Measurements from ENCODE around the gene GNG7.
"Not testable (repeated sequence)": the region's sequence is repeated elsewhere in the genome, so short reads cannot be mapped to it uniquely, and the experiment has no call there.

Gene GNG7

DNA sequence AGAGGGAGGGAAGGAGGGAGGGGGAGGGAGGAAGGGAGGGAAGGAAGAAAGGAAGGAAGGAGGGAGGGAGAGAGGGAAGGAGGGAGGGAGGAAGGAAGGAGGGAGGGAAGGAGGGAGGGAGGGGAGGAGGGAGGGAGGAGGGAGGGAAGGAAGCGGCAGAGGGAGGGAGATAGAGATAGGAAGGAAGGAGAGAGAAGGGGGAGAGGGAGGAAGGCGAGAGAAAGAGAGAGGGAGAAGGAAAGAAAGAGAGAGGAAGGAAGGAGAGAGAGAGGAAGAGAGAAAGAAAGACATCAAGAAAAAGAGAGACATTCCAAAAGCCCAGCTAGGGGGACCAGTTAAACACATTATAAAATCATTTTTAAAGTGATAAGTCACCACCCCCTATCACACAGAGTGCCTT lies 62.5 kb downstream of the GNG7 start:
- no peak for DNase-seq

DNA sequence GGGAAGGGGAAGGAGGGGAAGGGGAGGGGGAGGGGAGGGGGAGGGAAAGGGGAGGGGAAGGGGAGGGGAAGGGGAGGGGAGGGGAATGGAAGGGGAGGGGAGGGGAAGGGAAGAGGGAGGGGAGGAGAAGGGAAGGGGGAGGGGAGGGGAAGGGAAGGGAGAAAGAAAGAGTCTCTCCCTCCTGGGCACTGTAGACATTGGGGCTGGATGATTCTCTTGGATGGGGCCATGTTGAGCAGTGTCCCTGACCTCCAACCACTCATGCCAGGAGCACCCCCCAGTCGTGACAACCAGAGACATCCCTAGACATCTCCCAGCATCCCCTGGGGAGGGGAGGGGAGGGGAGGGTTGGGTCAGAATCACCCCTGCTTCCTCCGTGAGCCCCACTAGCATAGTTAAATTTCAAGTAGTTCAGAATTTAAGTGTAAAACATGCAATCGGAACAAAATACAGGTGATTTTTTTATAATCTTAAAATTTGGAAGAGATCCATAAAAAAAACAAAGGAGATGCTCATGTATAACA lies 64.0 kb downstream of the GNG7 start:
- no peak for DNase-seq

DNA sequence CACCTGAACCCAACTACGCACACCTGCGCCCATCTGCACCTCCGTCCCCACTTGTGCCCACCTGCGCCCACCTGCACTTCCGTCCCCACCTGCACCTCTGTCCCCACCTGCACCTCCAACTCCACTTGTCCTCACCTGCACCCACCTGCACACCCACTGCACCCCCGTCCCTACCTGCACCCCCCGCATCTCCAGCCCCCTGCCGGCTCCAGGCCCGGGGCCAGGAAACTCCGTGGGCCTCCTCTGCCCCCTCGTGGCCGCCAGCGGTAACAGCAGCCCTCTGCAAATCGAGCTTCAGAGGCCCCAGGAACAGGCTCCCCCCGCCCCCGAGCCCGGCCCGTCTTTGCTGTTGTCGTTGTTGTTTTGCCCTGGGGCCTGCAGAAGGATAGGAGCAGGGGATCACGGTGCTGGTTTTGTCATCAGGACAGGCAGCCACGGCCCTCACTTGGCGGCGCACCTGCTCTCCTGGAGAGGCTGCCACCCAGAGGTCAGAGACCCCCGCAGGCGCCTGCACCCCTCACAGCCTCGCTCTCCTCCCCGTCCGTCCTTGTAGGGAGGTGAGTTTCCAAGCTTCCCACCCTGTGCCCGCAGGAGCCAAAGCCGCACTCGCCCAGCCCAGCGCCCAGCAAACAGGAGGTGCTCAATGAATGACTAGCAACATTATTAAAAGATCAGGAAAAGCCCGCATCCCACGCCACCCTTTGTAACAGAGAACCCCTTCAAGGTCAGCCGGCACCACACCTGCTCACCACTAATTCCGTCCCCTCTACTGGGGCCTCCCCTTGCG lies 65.4 kb downstream of the GNG7 start:
- no peak for DNase-seq

DNA sequence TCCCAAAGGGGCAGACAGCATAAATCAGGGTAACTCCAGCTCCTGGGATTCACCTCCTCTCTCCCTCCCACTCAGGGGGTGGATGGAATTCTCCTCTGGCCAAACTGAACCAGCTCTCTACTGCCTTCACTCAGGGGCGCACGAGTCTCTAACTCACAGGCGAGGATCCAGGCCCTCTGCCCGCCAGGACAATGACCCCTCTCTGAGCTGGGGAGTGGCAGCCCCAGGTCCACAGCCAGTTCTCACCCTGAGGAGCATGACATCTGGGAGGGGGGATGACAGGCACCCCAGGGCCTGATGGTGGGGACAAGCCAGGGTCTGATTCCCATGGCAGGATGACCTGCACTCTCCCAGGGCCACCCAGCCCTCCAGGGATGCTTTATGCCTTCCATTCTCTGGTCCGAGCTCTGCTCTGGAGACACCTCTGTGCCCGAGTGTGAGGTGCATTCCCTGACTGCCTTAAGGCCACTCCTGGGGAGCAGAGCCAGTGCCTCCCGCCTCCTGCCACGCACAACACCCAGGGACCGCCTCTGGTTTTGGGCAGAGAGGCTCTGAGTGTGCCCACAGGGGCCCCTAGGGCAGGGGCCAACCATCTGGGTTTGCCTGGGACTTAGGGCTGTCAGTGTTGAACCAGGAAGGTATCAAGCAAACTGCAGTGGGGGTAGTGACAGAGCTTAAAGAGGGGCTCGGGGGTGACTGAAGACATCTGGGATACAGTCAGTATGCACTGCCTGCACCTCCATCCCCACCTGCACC lies 66.2 kb downstream of the GNG7 start:
- DNase-seq, result no peak

DNA sequence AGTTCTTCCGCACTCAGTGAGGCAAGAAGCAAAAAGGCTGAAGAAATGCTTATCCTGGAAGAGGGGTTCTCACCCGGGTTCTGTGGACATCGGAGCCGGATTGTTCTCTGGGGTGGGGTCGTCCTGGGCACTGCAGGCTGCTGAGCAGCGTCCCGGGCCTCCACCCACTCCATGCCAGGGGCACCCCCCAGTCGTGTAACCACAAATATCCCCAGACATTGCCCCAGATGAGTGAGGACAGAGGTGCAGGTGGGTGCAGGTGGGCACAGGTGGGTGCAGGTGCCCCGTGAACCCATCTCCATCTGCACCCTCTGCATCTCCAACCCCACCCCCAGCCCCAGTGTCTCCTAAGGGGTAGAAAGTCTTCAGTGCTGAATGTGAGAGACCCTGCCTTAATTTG lies 67.5 kb downstream of the GNG7 start:
- no peak for DNase-seq

DNA sequence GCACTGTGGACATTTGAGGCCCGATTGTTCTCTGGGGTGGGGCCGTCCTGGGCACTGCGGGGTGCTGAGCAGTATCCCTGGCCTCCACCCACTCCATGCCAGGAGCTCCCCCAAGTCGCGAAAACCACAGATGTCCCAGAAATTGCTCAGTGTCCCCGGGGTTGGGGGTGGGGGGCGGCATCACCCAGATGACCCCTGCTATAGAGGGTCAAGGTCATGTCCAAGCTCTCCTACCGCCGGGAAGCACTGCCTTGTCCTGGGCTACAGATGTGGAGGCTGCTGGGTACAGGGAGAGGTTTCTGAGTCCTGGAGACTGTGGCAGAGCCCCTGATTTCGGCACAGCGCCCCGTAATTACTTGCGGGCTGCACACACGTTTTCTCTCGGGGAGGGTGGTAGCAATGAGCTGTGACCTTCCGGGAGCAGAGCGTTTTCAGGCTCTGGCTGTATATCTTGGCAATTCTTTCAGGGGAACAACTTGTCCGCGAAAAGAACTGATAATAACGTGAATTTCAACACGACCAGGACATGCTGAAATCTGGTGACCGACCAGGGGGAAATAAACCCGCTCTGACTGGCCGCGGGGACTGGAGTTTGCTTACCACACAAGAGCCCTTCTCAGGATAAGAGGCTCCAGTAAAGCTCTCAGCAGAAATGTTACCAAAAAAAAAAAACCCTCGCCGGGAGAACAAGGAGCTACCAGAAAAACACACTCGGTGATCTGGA lies 68.1 kb downstream of the GNG7 start:
- no peak for DNase-seq

DNA sequence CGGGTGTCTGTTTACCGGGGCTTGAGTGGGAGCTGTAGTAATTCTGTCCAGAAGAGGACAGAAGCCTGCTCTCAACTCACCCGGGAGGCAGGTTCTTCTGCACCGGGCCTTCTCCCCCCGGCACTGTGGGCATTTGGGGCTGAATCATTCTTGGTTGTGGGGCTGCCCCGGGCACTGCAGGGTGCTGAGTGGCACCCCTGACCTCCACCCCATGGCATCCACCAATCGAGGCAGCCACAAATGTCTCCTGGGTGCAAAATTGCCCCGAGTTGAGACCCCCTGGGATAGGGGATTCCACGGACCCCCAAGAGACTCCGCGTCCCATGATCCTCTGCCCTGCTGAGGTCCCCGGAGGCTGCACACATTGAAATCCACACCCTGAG lies 68.8 kb downstream of the GNG7 start:
- no peak for DNase-seq

DNA sequence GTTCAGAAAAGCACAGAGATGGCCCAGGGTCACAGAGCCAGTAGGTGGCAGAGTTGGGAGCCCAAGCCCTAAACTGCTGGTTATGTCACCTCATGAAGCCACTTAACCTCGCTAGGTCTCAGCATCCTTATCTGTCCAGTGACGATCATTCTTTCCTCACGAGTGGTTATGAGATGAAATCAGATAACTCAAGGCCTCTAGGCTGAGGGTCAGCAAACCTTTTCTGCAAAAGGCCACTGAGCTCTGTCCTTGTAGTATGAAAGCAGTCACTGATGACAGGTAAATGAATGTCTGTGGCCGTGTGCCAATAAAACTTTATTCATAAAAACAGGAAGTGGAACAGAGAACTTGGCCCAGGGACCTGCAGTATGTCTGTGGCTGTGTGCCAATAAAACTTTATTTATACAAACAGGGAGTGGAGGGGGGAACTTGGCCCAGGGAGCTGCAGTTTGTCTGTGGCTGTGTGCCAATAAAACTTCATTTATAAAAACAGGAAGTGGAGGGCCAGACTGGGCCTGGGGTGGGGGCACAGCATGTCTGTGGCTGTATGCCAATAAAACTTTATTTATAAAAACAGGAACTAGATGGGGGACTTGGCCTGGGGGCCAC lies 71.2 kb downstream of the GNG7 start:
- no peak for DNase-seq

DNA sequence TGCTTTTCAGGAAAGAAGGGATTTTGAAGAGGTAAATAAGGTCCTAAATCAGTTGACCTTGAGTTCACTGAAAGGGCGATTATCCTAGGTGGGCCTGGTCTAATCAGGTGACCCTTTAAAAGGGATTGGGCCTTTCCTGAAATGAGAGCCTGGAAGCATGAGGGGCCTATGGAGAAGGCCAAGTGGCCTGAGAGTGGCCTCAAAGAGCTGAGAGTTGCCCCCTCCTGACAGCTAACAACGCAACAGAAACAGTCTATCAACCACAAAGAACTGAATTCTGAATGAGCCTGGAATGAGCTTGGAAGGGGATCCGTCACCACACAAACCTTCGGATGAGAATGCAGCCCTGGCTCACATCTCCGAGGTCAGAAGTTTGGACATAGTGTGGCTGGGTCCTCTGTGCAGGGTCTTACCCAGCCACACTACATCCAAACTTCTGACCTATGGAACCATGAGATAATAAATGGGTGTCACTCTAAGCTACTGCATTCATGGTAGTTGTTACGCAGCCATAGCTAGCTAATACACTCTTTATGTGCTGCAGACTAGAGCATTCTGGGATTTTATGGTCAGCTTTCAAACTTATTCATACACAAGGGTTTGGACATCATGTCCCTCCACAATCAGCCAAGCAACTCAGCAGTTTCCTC lies 72.0 kb downstream of the GNG7 start:
- no peak for DNase-seq

DNA sequence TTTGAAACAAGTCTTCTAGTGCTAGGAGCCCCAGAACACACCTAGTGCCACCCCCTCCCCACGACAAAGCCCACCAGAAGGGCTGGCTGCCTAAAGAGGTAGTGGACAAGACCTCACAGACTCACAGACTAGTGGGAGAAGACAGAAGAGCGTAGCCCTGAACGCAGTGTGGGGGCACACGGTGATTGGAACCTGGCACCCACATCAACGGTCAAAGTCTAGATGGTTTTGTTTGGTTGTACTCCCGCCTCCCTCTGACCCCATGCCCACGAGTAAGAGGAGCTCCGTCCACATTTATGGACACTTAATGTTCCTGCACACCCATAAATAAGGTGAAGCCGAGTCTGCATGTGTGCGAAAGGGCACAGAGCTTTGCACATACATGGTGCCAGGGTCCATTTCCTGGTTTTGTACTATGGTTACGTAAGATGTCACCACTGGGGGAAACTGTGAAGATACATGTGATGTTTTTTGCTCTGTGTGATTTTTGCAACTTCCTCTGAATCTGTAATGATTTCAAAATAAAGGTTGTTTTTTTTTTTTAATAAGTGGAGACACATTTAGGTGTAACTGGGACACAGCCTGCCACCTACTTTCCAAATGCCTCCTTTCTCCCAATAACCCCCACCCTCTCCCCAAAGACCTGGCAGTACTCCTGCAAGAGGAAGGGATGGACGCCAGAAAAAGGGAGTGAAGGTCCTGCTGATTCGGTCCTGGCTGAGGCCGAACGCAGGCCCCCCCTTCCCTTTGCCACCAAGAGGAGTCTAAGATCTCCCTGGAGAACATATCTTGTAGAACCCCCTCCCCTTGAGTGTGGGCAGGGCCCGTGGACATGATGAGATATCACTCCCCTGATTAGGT lies 72.8 kb downstream of the GNG7 start:
- DNase-seq, result no peak

DNA sequence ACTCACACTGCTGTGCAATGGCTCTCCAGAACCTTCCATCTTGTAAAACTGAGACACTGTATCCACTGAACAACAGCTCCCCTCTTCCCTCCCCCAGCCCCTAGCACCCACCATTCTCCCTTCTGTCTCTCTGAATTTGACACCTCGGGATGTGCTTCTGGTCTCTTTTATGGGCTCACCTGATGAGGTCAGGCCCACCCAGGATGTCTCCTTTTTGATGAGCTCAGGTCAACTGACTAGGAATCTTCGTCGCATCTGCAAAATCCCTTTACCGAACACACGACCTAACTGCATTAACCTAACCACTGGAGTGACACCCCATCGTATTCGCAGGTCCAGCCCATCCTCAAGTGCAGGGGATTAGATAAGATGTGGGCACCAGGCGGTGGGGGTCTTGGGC lies 73.9 kb downstream of the GNG7 start:
- no peak for DNase-seq

DNA sequence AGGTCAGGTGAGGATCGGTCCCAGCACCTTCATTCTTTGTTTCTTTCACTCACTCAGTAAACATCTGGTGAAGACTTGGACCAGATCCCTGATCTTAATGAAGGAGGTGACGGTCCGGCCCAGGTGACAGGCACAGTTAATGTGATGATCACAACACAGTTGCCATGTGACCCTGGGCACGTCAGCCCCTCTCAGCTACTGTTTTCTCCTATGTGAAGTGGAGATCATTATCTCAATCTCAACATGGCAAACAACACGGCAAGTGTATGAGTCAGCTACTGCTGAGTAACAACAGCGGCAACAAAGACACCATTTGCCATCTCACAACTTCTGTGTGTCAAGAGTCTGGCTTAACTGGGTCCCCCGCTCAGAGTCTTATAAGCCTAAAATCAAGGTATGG lies 74.6 kb downstream of the GNG7 start:
- DNase-seq, result no peak

DNA sequence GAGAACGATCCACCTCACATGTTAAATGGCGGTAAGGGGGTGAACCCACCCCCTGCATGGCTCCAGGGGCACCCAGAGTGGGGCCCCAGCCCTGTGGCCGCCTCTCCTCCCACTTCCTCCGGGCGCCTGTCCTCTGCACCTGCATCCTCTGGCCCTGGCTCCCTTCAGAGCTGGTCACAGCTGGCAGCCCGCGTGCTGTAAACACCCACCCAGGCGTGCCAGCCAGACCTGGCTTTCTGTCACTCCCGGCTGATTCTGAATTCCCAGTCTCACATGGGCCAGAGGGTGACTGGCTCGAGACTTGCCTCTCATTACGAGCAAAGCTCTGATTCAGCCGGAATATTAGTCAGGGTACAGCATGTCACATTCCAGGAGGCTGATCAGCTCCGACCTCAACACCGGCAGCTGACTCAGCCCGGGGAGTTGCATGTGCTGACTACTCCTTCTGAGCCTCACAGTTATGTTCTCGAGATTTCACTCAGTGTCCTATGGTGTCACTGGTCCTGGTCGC lies 75.1 kb downstream of the GNG7 start:
- no peak for DNase-seq

DNA sequence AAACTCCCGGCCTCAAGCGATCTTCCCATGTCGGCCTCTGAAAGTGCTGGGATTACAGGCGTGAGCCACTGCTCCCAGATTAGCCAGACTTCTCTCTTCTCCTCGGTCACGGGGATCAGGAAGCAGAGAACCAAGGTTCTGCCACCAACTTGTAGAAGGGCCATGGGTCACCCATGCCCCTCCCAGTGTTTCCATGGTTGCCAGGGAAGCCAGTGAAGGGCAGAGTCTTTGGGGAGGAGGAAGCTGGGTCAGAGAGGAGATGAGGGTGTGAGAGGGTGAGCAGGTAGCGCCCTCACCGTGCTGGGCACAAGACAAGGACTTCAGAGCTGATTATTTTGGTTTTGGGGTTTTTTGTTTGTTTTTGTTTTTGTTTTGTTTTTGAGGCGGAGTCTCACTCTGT lies 77.1 kb downstream of the GNG7 start:
- DNase-seq, result no peak

DNA sequence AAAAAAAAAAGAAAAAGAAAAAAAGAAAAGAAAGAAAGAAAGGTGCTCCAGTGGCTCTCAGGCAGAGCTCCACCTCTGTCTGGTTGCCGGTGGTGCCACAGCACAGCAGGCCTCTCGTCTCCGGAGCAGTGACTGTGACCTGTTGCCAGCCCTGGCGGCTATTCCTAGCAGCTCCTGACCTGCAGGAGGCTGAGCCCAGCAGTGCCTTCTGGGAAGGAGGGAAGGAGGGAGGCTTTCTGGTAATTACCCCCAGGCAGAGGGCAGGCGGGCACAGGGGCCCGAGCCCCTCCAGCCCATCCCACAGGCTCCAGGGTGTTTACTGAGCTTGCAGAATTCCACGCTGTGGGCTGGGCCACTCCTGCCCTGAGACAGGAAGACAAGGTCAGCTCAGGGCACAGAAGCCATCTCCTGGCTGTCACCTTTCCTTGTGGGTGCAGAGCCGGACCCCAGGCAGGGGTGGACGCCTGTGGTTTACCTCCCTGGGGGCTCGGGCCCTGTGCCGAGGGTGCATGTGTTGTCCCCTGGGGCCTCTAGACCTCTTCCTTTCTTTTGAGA lies 77.9 kb downstream of the GNG7 start:
- no peak for DNase-seq

DNA sequence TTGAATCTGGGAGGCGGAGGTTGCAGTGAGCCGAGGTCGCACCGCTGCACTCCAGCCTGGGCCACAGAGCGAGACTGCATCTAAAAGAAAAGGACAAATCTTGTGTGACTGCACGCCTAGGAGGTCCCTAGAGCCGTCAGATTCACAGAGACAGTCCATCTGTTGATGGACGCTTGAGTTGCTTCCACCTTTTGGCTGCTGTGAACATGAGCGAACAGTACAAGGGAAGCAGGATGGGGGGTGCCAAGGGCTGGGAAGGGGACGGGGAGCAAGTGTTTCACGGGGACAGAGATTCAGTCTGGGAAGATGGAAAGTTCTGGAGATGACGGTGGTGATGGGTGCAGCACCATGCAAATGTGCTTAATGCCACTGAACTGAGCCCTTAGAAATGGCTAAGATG lies 78.7 kb downstream of the GNG7 start:
- no peak for DNase-seq

DNA sequence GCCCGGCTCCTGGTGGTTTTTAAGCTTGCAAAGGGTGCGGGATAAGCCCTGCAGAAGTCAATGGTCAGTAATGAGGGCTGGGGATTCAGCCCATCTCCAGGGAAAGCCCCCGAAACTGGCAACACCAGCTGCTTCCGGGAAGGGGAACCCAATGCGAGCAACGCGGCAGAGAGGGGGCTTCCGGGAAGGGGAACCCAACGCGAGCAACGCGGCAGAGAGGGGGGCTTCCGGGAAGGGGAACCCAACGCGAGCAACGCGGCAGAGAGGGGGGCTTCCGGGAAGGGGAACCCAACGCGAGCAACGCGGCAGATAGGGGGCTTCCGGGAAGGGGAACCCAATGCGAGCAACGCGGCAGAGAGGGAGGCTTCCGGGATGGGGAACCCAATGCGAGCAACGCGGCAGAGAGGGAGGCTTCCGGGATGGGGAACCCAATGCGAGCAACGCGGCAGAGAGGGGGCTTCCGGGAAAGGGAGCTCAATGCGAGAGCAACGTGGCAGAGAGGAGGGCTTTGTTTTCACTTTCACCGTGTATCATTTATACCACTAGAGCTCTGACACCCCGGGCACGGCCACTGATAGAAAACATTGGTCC lies 80.0 kb downstream of the GNG7 start:
- not testable (repeated sequence) for DNase-seq

DNA sequence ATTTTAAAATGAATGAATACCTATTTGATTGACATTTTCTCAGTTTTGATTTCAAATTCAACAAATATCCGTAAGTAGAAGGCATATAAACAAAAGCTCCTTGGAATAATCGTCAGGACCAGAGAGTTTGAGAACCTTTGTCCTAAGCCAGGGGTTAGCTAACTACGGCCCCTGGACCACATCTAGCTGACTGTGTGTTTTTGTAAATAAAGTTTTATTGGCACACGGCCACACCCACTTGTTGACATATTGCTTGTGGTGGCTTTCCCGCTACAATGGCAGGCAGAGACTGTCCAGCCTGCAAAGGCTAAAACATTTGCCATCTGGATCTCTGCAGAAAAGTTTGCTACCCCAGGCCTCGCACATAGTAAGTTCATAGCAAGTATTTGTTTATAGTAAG lies 83.4 kb downstream of the GNG7 start:
- no peak for DNase-seq

DNA sequence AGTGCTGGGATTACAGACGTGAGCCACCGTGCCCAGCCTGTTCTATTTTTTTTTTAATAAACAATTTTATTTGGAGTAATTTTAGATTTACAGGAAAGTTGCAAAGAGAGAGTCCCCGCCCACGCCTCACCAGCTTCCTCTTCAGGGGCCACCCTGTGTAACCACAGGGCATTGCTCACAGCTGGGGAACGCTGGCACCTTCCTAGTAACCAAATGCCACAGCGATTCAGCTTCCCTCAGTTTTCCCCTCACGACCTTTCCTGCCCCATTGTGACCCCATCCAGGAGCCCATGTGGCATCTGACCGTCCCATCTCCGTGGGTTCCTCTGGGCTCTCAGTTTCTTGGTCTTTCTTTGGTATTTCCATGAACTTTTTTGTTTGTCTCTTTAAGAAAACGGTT lies 83.9 kb downstream of the GNG7 start:
- no peak for DNase-seq

DNA sequence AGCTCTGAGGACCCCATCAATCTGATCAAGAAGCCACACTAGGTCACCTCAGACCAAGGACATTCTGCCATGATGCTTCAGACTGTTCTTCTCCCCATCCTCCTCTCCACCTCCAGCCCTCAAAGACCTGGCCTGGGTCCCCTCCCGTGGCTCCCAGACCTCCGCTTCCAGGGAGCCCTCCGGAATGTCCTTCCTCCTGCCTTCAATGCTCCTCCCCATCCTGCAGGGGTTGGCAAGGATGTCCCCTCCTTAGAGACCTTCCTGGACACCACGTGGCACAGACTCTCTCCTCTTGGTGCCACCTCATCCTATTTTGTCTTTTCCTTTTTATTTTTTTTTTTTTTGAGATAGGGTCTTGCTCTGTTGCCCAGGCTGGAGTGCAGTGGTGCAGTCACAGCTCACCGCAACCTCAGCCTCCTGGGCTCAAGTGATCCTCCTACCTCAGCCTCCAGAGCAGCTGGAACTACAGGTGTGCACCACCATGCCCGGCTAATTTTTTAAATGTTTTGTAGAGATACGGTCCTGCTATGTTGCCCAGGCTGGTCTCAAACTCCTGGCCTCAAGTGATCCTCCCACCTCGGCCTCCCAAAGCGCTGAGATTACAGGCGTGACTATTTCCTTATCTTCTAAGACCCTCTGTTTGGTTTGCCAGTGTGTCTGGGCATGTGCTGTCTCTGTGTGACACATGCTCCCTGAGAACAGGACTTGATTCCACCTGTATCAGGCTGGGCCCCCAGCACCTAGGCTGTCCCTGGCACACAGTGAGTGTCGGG lies 84.9 kb downstream of the GNG7 start:
- DNase-seq, result no peak
